ENCODE measurements around the gene ORMDL2.

DNA sequence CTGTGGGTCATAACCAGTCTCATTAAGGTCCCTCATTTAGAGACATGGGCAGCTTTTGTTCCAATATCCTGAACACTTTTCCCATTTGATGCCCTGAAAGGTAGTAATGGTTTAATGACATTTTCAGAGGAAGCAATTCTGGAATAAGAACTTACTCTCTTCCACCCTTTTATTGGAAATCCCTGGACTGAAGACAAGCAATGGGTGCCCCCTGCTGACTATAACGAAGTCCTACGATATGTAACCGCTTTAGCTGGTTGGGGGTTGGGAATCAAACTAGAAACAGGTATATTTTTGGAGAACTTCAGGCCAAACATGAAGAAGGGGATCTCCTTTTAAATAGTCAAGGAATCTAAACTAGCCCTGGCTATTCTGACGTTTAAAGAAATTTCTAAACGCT, 20.8 kb upstream of the ORMDL2 start:
- TF ChIP-seq, protein P1, sequence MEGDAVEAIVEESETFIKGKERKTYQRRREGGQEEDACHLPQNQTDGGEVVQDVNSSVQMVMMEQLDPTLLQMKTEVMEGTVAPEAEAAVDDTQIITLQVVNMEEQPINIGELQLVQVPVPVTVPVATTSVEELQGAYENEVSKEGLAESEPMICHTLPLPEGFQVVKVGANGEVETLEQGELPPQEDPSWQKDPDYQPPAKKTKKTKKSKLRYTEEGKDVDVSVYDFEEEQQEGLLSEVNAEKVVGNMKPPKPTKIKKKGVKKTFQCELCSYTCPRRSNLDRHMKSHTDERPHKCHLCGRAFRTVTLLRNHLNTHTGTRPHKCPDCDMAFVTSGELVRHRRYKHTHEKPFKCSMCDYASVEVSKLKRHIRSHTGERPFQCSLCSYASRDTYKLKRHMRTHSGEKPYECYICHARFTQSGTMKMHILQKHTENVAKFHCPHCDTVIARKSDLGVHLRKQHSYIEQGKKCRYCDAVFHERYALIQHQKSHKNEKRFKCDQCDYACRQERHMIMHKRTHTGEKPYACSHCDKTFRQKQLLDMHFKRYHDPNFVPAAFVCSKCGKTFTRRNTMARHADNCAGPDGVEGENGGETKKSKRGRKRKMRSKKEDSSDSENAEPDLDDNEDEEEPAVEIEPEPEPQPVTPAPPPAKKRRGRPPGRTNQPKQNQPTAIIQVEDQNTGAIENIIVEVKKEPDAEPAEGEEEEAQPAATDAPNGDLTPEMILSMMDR (IDR thresholded peaks at IDR 0.05; ENCODE audit: low read depth, low read length, poor library complexity, severe bottlenecking), result peak; percentile 70
- TF ChIP-seq EZH2phosphoT487 (IDR thresholded peaks at IDR 0.05; ENCODE audit: borderline replicate concordance, low read length), result no peak

Data from DOHH2 (cell line).